ENCODE data around the gene GOLGB1.

GRCh38 chr3:121769246-121769645 is 19.7 kb upstream of the GOLGB1 start:
- no peak for TF ChIP-seq RAD21 (conservative IDR thresholded peaks at IDR 0.05 in 1 of 2, IDR thresholded peaks at IDR 0.05 in 1 of 2)
- no peak for TF ChIP-seq EP300 (IDR thresholded peaks at IDR 0.05)
- no peak for TF ChIP-seq CTCF (IDR thresholded peaks at IDR 0.05)
- no peak for TF ChIP-seq BHLHE40 (IDR thresholded peaks at IDR 0.05; ENCODE audit: low read depth, low read length)
- TF ChIP-seq, protein P1, sequence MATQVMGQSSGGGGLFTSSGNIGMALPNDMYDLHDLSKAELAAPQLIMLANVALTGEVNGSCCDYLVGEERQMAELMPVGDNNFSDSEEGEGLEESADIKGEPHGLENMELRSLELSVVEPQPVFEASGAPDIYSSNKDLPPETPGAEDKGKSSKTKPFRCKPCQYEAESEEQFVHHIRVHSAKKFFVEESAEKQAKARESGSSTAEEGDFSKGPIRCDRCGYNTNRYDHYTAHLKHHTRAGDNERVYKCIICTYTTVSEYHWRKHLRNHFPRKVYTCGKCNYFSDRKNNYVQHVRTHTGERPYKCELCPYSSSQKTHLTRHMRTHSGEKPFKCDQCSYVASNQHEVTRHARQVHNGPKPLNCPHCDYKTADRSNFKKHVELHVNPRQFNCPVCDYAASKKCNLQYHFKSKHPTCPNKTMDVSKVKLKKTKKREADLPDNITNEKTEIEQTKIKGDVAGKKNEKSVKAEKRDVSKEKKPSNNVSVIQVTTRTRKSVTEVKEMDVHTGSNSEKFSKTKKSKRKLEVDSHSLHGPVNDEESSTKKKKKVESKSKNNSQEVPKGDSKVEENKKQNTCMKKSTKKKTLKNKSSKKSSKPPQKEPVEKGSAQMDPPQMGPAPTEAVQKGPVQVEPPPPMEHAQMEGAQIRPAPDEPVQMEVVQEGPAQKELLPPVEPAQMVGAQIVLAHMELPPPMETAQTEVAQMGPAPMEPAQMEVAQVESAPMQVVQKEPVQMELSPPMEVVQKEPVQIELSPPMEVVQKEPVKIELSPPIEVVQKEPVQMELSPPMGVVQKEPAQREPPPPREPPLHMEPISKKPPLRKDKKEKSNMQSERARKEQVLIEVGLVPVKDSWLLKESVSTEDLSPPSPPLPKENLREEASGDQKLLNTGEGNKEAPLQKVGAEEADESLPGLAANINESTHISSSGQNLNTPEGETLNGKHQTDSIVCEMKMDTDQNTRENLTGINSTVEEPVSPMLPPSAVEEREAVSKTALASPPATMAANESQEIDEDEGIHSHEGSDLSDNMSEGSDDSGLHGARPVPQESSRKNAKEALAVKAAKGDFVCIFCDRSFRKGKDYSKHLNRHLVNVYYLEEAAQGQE (IDR thresholded peaks at IDR 0.05), result no peak
- no peak for TF ChIP-seq JUN (IDR thresholded peaks at IDR 0.05)
- no peak for TF ChIP-seq CHD2 (IDR thresholded peaks at IDR 0.05; ENCODE audit: low read length, partially characterized antibody)
- TF ChIP-seq NPAS2 (CRISPR knock-in tag; IDR thresholded peaks at IDR 0.05; ENCODE audit: borderline replicate concordance), result no peak
- TF ChIP-seq JUNB (IDR thresholded peaks at IDR 0.05), result no peak
- no peak for TF ChIP-seq ZFP36 (IDR thresholded peaks at IDR 0.05; ENCODE audit: borderline replicate concordance, partially characterized antibody)
- no peak for TF ChIP-seq MYC (IDR thresholded peaks at IDR 0.05; ENCODE audit: borderline replicate concordance, low read length)
- TF ChIP-seq RARB (CRISPR knock-in tag; IDR thresholded peaks at IDR 0.05), result no peak
- TF ChIP-seq SMC3 (IDR thresholded peaks at IDR 0.05), result no peak
